GM23338 (cell line): Measurements from ENCODE around the gene RPS28. TPM values are rescaled to one million over a fixed set of nuclear protein-coding genes. Genes with fewer than 3 reads are reported as not detected.
"Not testable (repeated sequence)": the region's sequence is repeated elsewhere in the genome, so short reads cannot be mapped to it uniquely, and the experiment has no call there.

Source experiments
- ATAC-seq: fragments of 200-7000 bp; cut with Tn5 transposase; 3 replicates; pipeline ENCODE4 v1.9.1; 2020
- DNase-seq: peaks from one replicate; pipeline ENCODE4 v3.0.0-alpha.2; 2015; ENCODE audit warnings: low spot score
- H2AFZ ChIP-seq: fragments of 200-600 bp; sonication (generic); 2 replicates; pipeline ENCODE4 v1.8.0; 2016; ENCODE audit warnings: antibody characterized with exemption, mild to moderate bottlenecking, moderate library complexity
- H3F3A ChIP-seq: fragments of 200-600 bp; sonication (generic); replicated peaks from 2 replicates; pipeline ENCODE4 v1.8.0; 2017; ENCODE audit warnings: antibody characterized with exemption, mixed run types, low read depth
- H3K27ac ChIP-seq: fragments of 200-600 bp; sonication (generic); 2 replicates; pipeline ENCODE4 v1.6.1; 2016; ENCODE audit warnings: low read depth
- H3K27me3 ChIP-seq: fragments of 200-600 bp; sonication (generic); 2 replicates; pipeline ENCODE4 v1.8.0; 2016; ENCODE audit warnings: mild to moderate bottlenecking, mixed run types, moderate library complexity; ENCODE audit not compliant: insufficient read depth
- H3K36me3 ChIP-seq: fragments of 200-600 bp; sonication (generic); 2 replicates; pipeline ENCODE4 v1.8.0; 2016; ENCODE audit warnings: mild to moderate bottlenecking; ENCODE audit not compliant: insufficient read depth
- H3K4me1 ChIP-seq: fragments of 200-600 bp; sonication (generic); 2 replicates; pipeline ENCODE4 v1.8.0; 2016; ENCODE audit warnings: mild to moderate bottlenecking, moderate library complexity; ENCODE audit not compliant: insufficient read depth
- H3K4me2 ChIP-seq: fragments of 200-600 bp; sonication (generic); 2 replicates; pipeline ENCODE4 v1.7.1; 2017; ENCODE audit warnings: mixed run types
- H3K4me3 ChIP-seq: fragments of 200-600 bp; sonication (generic); 2 replicates; pipeline ENCODE4 v1.6.1; 2016; ENCODE audit warnings: mixed run types
- H3K79me2 ChIP-seq: fragments of 200-600 bp; sonication (generic); replicated peaks from 2 replicates; pipeline ENCODE4 v1.8.0; 2017; ENCODE audit warnings: mild to moderate bottlenecking; ENCODE audit not compliant: insufficient read depth
- H3K9me2 ChIP-seq: fragments of 200-600 bp; sonication (generic); 2 replicates; pipeline ENCODE4 v1.8.0; 2017; ENCODE audit not compliant: insufficient read depth
- H4K20me1 ChIP-seq: fragments of 200-600 bp; sonication (generic); replicated peaks from 2 replicates; pipeline ENCODE4 v1.8.0; 2017; ENCODE audit warnings: mild to moderate bottlenecking; ENCODE audit not compliant: insufficient read depth
- H3K27ac Mint-ChIP-seq: 2 replicates; pipeline ENCODE4 v1.8.0; 2020; ENCODE audit warnings: inconsistent platforms, mild to moderate bottlenecking, moderate library complexity, mixed read lengths
- H3K27me3 Mint-ChIP-seq: 3 replicates; pipeline ENCODE4 v1.8.0; 2022; ENCODE audit warnings: low read depth, mild to moderate bottlenecking, moderate library complexity, mixed read lengths, inconsistent platforms; ENCODE audit not compliant: insufficient read depth, poor library complexity
- H3K36me3 Mint-ChIP-seq: 3 replicates; pipeline ENCODE4 v1.8.0; 2021; ENCODE audit warnings: low read depth, mild to moderate bottlenecking, inconsistent platforms, moderate library complexity, mixed read lengths
- H3K4me1 Mint-ChIP-seq: 3 replicates; pipeline ENCODE4 v1.8.0; 2020; ENCODE audit warnings: mild to moderate bottlenecking, inconsistent platforms, mixed read lengths
- H3K4me3 Mint-ChIP-seq: 3 replicates; pipeline ENCODE4 v1.8.0; 2021; ENCODE audit warnings: moderate library complexity, mild to moderate bottlenecking, inconsistent platforms, mixed read lengths
- H3K9me3 Mint-ChIP-seq: 3 replicates; pipeline ENCODE4 v1.8.0; 2020; ENCODE audit warnings: moderate library complexity, mild to moderate bottlenecking, inconsistent platforms, mixed read lengths
- CTCF ChIP-seq, 2 experiments: fragments of 200-600 bp in 1 of 2; sonication (generic) in 1 of 2; conservative IDR thresholded peaks; 2 replicates each; pipeline versions ENCODE4 v1.5.1 to v1.6.1; 2016 to 2017; ENCODE audit warnings: antibody characterized with exemption in 2 of 2, low read depth in 2 of 2, mild to moderate bottlenecking in 2 of 2, moderate library complexity in 1 of 2
- ETS1 ChIP-seq: IDR thresholded peaks from 2 replicates; pipeline ENCODE4 v1.6.1; 2016; ENCODE audit warnings: antibody characterized with exemption
- EZH2 ChIP-seq: fragments of 200-600 bp; sonication (generic); IDR thresholded peaks from one replicate; pipeline ENCODE4 v1.8.0; 2017; ENCODE audit warnings: antibody characterized with exemption, mild to moderate bottlenecking, low read depth; ENCODE audit not compliant: unreplicated experiment
- EZH2phosphoT487 ChIP-seq: fragments of 200-600 bp; sonication (generic); IDR thresholded peaks from one replicate; pipeline ENCODE4 v1.8.1; 2018; ENCODE audit warnings: antibody characterized with exemption; ENCODE audit not compliant: unreplicated experiment
- JUNB ChIP-seq: IDR thresholded peaks from one replicate; pipeline ENCODE4 v1.6.1; 2016; ENCODE audit warnings: antibody characterized with exemption; ENCODE audit not compliant: unreplicated experiment
- NANOG ChIP-seq: IDR thresholded peaks from 2 replicates; pipeline ENCODE4 v1.6.1; 2016; ENCODE audit warnings: antibody characterized with exemption, borderline replicate concordance
- POLR2AphosphoS5 ChIP-seq: IDR thresholded peaks from 2 replicates; pipeline ENCODE4 v1.6.1; 2016; ENCODE audit warnings: antibody characterized with exemption, low read depth
- STAT1 ChIP-seq: IDR thresholded peaks from one replicate; pipeline ENCODE4 v1.6.1; 2016; ENCODE audit warnings: antibody characterized with exemption; ENCODE audit not compliant: unreplicated experiment
- ZNF114 ChIP-seq: fragments of 250-450 bp; sonication (Bioruptor Pico); IDR thresholded peaks from 2 replicates; pipeline ENCODE4 v1.5.0; 2020; ENCODE audit warnings: mild to moderate bottlenecking, moderate library complexity
- ZNF331 ChIP-seq: fragments of 250-450 bp; sonication (Bioruptor Pico); IDR thresholded peaks from 2 replicates; pipeline ENCODE4 v1.5.0; 2020; ENCODE audit warnings: low read depth, mild to moderate bottlenecking, moderate library complexity
- polyA plus RNA-seq: library from polyadenylated mRNA; unstranded; fragments of >200 nt; fragmentation: Nextera tagmentation; extraction: Ambion mirVana; gene quantifications from 2 replicates; pipeline ENCODE4 v1.2.1, GENCODE V29; 2016
- total RNA-seq: library from RNA; depleted of rRNA; stranded (reverse); fragments of >200 nt; shearing (Covaris generic); gene quantifications from 2 replicates; pipeline ENCODE4 v1.2.3, GENCODE V29; 2014

RPS28 gene
- total and polyA plus RNA-seq, 2 experiments from 2014 or later, result 174 to 1,790 TPM

GRCh38 chr19:8343483-8343844 is 22.2 kb downstream of the RPS28 start (continued):
- TF ChIP-seq STAT1, result no peak
- no peak for TF ChIP-seq JUNB
- TF ChIP-seq ZNF331 (CRISPR knock-in tag), result no peak
- TF ChIP-seq NANOG, result no peak
- TF ChIP-seq POLR2AphosphoS5, result no peak
- TF ChIP-seq ETS1, result no peak

GRCh38 chr19:8349629-8350372 is 28.5 kb downstream of the RPS28 start:
- ATAC-seq, H3K9me2 ChIP-seq, DNase-seq, H3K9me3 Mint-ChIP-seq, H3K27ac Mint-ChIP-seq, H2AFZ ChIP-seq, H3K4me1 ChIP-seq, H3K27me3 ChIP-seq, H3K36me3 ChIP-seq, H3K36me3 Mint-ChIP-seq, H4K20me1 ChIP-seq, H3K4me3 ChIP-seq, H3K79me2 ChIP-seq, H3K27ac ChIP-seq, H3F3A ChIP-seq, H3K4me2 ChIP-seq, H3K4me3 Mint-ChIP-seq: not testable (repeated sequence)
- H3K4me1 Mint-ChIP-seq, result peaks cover 19% of the 10 kb centered on the region
- H3K27me3 Mint-ChIP-seq, result peaks cover 13% of the 10 kb centered on the region

GRCh38 chr19:8352134-8352827 is 31.0 kb downstream of the RPS28 start:
- Histone ChIP-seq H3K9me2 (no peaks in the 10 kb centered on the region), H4K20me1 (no peaks in the 10 kb centered on the region), H3F3A (peaks cover 6% of the 10 kb centered on the region; the same call in 1 of the 2 replicates), H3K4me2 (peak overlapping the region; percentile 72), H3K36me3 (no peaks in the 10 kb centered on the region), H3K4me1 (peaks cover 5% of the 10 kb centered on the region; the same call in 1 of the 2 replicates), H3K27me3 (no peaks in the 10 kb centered on the region), H3K4me3 (peak overlapping the region; percentile 39), H2AFZ (peak overlapping the region; percentile 95), H3K79me2 (no peaks in the 10 kb centered on the region), H3K27ac (peak overlapping the region; percentile 10; the same call in 1 of the 2 replicates)
- H3K9me3 Mint-ChIP-seq, result no peaks in the 10 kb centered on the region; the same call in 2 of the 3 replicates
- ATAC-seq (peak; percentile 43), DNase-seq (peak; percentile 52)
- TF ChIP-seq ZNF331 (CRISPR knock-in tag) (no peak), ZNF114 (CRISPR knock-in tag) (no peak), CTCF (conservative IDR thresholded peaks at IDR 0.05; ENCODE audit: low read depth in 2 of 2) (no peak), EZH2 (no peak), EZH2phosphoT487 (no peak), NANOG (no peak), ETS1 (no peak), STAT1 (no peak)
- H3K27ac Mint-ChIP-seq, result peak overlapping the region; percentile 40; the same call in 1 of the 2 replicates
- H3K4me1 Mint-ChIP-seq, result peaks cover 19% of the 10 kb centered on the region
- H3K27me3 Mint-ChIP-seq, result peaks cover 8% of the 10 kb centered on the region
- peak overlapping the region; percentile 57 for H3K4me3 Mint-ChIP-seq
- no peaks in the 10 kb centered on the region for H3K36me3 Mint-ChIP-seq

- peak; percentile 32 for ATAC-seq
- H3K9me2 ChIP-seq, H3K27ac ChIP-seq, H3K9me3 Mint-ChIP-seq, H3K79me2 ChIP-seq, H4K20me1 ChIP-seq, H3K4me3 Mint-ChIP-seq, H3K27me3 ChIP-seq, H3K4me1 ChIP-seq, H3F3A ChIP-seq, H3K27ac Mint-ChIP-seq, H3K36me3 ChIP-seq, H3K27me3 Mint-ChIP-seq, H3K36me3 Mint-ChIP-seq, DNase-seq: not testable (repeated sequence)
- peak overlapping the region; percentile 39; the same call in 1 of the 2 replicates for H3K4me3 ChIP-seq
- H2AFZ ChIP-seq, result peak overlapping the region; percentile 95; the same call in 1 of the 2 replicates
- peak overlapping the region; percentile 72 for H3K4me2 ChIP-seq
- peaks cover 16% of the 10 kb centered on the region for H3K4me1 Mint-ChIP-seq
Observed at GRCh38 chr19:8352845-8353244, 31.5 kb downstream of the RPS28 start.
